Uterus (tissue), 2 donors: Measurements from ENCODE around the gene ZNF563.

Experiments
- CTCF ChIP-seq, 4 experiments: fragments of 200-600 bp in 2 of 4; fragments of 450-650 bp in 2 of 4; sonication (generic) in 2 of 4; IDR thresholded peaks; one replicate each; pipeline ENCODE4 v1.5.1; 2016 to 2019; ENCODE audit warnings: antibody characterized with exemption in 4 of 4, mild to moderate bottlenecking in 2 of 4, moderate library complexity in 1 of 4
- POLR2A ChIP-seq, 2 donors: fragments of 450-650 bp; IDR thresholded peaks; one replicate each; pipeline ENCODE4 v1.6.1; 2016; ENCODE audit warnings: antibody characterized with exemption in 2 of 2, mild to moderate bottlenecking in 1 of 2, moderate library complexity in 1 of 2

- TF ChIP-seq CTCF (IDR thresholded peaks at IDR 0.05) = no peak
- TF ChIP-seq POLR2A (IDR thresholded peaks at IDR 0.05) = no peak
Observed at GRCh38 chr19:12318782-12319413, 14.5 kb downstream of the ZNF563 start.
